CD4-positive, alpha-beta T cell treated with Interleukin-15 for 4 hours (primary cell): Measurements from ENCODE around the gene SLC16A1.
"Not testable (repeated sequence)": the region's sequence is repeated elsewhere in the genome, so short reads cannot be mapped to it uniquely, and the experiment has no call there.

Source experiments
- DNase-seq: peaks from one replicate; pipeline ENCODE4 v3.0.0-alpha.2; 2020; ENCODE audit warnings: low spot score

SLC16A1 gene

GRCh38 chr1:112923959-112924349 lies 32.0 kb downstream of the SLC16A1 start:
- no peak for DNase-seq

GRCh38 chr1:112923234-112923958 lies 32.6 kb downstream of the SLC16A1 start:
- no peak for DNase-seq

- no peak for DNase-seq
Observed at GRCh38 chr1:112911506-112912220, 44.3 kb downstream of the SLC16A1 start.

- no peak for DNase-seq
Observed at GRCh38 chr1:112909847-112910246, 46.1 kb downstream of the SLC16A1 start.

- no peak for DNase-seq
Observed at GRCh38 chr1:112906150-112906698, 49.8 kb downstream of the SLC16A1 start.

GRCh38 chr1:112905395-112906149 lies 50.4 kb downstream of the SLC16A1 start:
- DNase-seq = no peak

- no peak for DNase-seq
Observed at GRCh38 chr1:112904831-112905261, 51.1 kb downstream of the SLC16A1 start.

- peak; percentile 37 for DNase-seq
Observed at GRCh38 chr1:112904071-112904830, 51.7 kb downstream of the SLC16A1 start.

- no peak for DNase-seq
Observed at GRCh38 chr1:112902221-112902620, 53.8 kb downstream of the SLC16A1 start.

- DNase-seq = no peak
Observed at GRCh38 chr1:112901387-112901786, 54.6 kb downstream of the SLC16A1 start.

GRCh38 chr1:112896783-112897182 lies 59.2 kb downstream of the SLC16A1 start:
- no peak for DNase-seq

- DNase-seq = no peak
Observed at GRCh38 chr1:112894561-112895011, 61.4 kb downstream of the SLC16A1 start.

GRCh38 chr1:112894010-112894292 lies 62.0 kb downstream of the SLC16A1 start:
- DNase-seq = no peak

- no peak for DNase-seq
Observed at GRCh38 chr1:112893288-112894009, 62.5 kb downstream of the SLC16A1 start.

- not testable (repeated sequence) for DNase-seq
Observed at GRCh38 chr1:112889906-112890305, 66.1 kb downstream of the SLC16A1 start.

- DNase-seq = no peak
Observed at GRCh38 chr1:112889052-112889768, 66.8 kb downstream of the SLC16A1 start.

- no peak for DNase-seq
Observed at GRCh38 chr1:112888630-112889029, 67.4 kb downstream of the SLC16A1 start.

- no peak for DNase-seq
Observed at GRCh38 chr1:112887599-112888283, 68.3 kb downstream of the SLC16A1 start.

GRCh38 chr1:112884996-112885395 lies 71.0 kb downstream of the SLC16A1 start:
- DNase-seq = not testable (repeated sequence)

GRCh38 chr1:112882271-112882744 lies 73.7 kb downstream of the SLC16A1 start:
- no peak for DNase-seq
